RWPE2 (cell line): ENCODE data around the gene LRP1-AS.

Experiments
- ATAC-seq: fragments of 200-7000 bp; cut with Tn5 transposase; 3 replicates; pipeline ENCODE4 v1.9.1; 2021; ENCODE audit warnings: low read depth
- DNase-seq: peaks from one replicate; pipeline ENCODE4 v3.0.0-alpha.2; 2020; ENCODE audit warnings: low spot score
- H3K27ac ChIP-seq: fragments of 450-650 bp; 2 replicates; pipeline ENCODE4 v1.5.1; 2017; ENCODE audit warnings: mild to moderate bottlenecking; ENCODE audit not compliant: poor library complexity, severe bottlenecking
- H3K27me3 ChIP-seq: fragments of 250-450 bp; sonication (Bioruptor Pico); 2 replicates; pipeline ENCODE4 v1.5.1; 2021; ENCODE audit warnings: mild to moderate bottlenecking, moderate library complexity; ENCODE audit not compliant: insufficient read depth, poor library complexity, severe bottlenecking
- H3K36me3 ChIP-seq: fragments of 250-450 bp; sonication (Bioruptor Pico); 2 replicates; pipeline ENCODE4 v1.5.1; 2020; ENCODE audit warnings: low read depth, mild to moderate bottlenecking, moderate library complexity
- H3K4me1 ChIP-seq: fragments of 250-450 bp; sonication (Bioruptor Pico); 2 replicates; pipeline ENCODE4 v1.5.1; 2021; ENCODE audit warnings: mild to moderate bottlenecking, moderate library complexity; ENCODE audit not compliant: insufficient read depth, poor library complexity, severe bottlenecking
- H3K4me3 ChIP-seq: fragments of 250-450 bp; sonication (Bioruptor Pico); 2 replicates; pipeline ENCODE4 v1.5.1; 2021; ENCODE audit warnings: mild to moderate bottlenecking, moderate library complexity; ENCODE audit not compliant: severe bottlenecking
- H3K9me3 ChIP-seq: fragments of 250-450 bp; sonication (Bioruptor Pico); 2 replicates; pipeline ENCODE4 v1.5.1; 2021; ENCODE audit warnings: mild to moderate bottlenecking, moderate library complexity; ENCODE audit not compliant: severe bottlenecking
- TF ChIP-seq, protein P1 (sequence below): fragments of 450-650 bp; IDR thresholded peaks from one replicate; pipeline ENCODE4 v1.5.1; 2017; ENCODE audit warnings: mild to moderate bottlenecking, moderate library complexity; ENCODE audit not compliant: poor library complexity, severe bottlenecking

LRP1-AS gene

DNA sequence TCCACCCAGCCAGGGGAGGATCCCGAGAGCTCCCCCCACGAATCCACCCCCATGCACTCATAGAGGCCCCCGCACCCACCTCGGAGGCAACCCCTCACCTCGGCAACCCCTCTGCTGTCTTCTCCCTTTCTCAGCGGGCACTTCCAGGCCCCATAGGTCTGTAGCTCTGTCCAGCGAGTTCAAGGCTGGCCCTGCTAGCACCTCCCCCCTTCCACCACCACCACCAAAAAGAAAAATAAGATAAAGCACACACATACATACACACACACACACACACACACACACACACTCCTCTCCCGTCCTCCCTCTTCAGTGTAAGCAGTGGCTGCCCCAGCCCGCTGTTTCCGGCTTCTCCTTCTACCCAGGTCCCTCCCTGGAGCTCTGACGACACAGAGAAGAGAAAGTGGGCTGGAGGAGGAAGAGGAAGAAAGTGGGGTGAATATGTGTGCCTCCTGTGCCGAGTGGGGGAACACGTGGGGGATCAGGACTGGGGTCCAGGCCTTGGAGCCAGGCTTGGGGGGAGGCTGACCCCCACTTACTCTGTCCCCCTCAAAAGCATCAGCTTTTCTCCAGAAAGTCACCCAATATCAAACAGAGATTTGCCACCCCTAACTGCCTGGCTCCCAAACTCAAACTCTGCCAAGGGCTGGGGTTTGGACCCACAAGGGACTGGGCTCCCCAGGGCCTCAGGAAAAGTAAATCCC lies 36.2 kb downstream of the LRP1-AS start, which contains the start of gene STAT6:
STAT6 (minus strand) TSS at position 332 of the 704 bp plus-strand sequence. CDS start 3,084 bp downstream, outside the sequence.
- Histone ChIP-seq H3K27ac (peak within 1 kb of the TSS; percentile 98), H3K4me1 (peaks cover 7% of the 10 kb centered on the region), H3K4me3 (peak within 1 kb of the TSS; percentile 46), H3K36me3 (peaks cover 21% of the 10 kb centered on the region), H3K9me3 (no peaks in the 10 kb centered on the region), H3K27me3 (no peaks in the 10 kb centered on the region)
- ATAC-seq (peak; percentile 54), DNase-seq (no peak)
- TF ChIP-seq, protein P1, sequence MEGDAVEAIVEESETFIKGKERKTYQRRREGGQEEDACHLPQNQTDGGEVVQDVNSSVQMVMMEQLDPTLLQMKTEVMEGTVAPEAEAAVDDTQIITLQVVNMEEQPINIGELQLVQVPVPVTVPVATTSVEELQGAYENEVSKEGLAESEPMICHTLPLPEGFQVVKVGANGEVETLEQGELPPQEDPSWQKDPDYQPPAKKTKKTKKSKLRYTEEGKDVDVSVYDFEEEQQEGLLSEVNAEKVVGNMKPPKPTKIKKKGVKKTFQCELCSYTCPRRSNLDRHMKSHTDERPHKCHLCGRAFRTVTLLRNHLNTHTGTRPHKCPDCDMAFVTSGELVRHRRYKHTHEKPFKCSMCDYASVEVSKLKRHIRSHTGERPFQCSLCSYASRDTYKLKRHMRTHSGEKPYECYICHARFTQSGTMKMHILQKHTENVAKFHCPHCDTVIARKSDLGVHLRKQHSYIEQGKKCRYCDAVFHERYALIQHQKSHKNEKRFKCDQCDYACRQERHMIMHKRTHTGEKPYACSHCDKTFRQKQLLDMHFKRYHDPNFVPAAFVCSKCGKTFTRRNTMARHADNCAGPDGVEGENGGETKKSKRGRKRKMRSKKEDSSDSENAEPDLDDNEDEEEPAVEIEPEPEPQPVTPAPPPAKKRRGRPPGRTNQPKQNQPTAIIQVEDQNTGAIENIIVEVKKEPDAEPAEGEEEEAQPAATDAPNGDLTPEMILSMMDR, result no peak

DNA sequence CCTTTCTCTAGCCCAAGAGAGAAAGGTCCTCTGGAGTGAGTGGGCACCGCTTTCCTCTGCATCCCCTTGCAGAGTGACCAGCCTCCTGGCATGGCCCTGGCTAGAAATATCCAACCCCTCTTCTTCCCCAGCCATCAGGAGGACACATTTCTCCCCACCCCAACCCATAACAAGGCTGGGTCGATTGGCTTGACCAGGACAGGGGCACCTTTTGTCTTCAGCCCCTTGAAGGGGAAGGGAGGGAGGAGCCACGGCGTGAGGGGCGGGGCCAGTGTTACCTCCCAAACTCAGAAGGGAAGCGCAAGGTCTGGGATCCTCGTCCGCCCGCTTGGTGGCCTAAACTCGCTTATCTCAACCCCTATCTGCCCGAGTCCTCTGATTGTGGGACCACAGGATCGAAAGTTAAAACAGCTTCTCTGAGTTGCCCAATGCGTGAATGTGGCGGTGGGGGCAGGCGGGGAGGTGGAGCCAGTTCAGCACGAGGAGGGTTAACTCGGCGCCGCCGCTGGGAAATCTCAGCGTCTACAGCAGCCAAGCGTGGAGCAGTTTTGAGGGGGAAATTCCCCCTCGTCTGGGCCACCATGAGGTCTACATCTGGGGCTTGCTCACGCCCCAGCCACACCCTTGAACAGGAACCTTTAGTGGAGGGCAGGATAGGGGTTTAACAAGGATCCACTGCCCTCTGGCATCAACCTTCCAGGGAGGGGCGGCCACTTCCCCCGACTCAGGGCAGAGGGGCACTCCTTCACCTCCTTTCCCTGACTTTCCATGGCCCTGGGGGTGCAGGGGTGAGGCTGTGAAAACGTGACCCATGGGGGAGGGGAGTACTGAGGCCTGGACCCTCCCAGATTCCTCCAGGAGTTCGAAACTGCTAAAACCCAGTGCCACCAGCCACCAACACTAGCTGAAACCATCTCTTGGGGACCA lies 37.1 kb downstream of the LRP1-AS start:
- Histone ChIP-seq H3K4me3 (peak overlapping the region; percentile 46), H3K27me3 (no peaks in the 10 kb centered on the region), H3K9me3 (no peaks in the 10 kb centered on the region), H3K4me1 (peaks cover 7% of the 10 kb centered on the region), H3K36me3 (peaks cover 21% of the 10 kb centered on the region), H3K27ac (peak overlapping the region; percentile 98)
- no peak for DNase-seq
- TF ChIP-seq, protein P1, result no peak
- ATAC-seq, result peak; percentile 12; the same call in 2 of the 3 replicates

DNA sequence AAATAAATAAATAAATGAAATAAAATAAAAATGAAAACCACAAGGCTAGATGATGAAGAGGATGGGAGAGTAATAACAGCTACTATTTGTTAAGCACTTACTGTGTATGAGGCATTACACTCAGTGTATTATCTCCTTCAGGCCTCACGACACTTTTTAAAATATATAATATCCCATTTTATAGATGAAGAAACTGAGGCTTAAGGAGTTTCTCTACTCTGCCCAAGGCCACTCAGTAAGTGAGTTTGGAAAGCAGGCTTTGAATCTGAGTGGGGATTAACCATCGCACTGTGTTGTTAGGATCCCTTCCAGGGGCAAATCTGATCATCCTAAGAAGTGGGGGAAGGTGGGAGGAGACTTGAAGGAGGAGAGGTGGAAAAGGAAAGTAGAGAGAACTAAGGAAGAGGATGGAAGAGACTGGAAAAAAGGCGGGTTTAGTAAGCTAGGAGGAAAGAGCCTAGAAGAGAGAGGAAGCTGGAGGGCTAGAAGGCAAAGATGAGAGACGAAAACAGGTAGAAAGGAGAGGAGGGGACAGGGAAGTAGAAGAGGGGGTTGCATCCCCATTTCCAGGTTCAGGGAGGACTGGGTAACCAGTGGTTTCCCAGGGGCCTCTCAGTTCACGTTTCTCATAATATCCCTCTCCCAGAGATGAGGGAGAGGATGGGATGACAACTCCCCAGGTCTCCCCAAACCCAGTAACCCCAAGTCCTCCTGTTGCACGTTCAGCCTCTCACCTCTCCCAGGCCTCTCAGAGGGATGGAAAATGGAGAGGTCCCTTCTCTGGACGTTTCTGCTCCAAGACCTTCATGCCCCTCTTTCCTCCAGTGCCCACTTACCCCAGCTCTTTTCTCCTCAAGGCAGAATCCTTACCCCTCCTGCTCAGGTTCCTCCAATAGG lies 38.0 kb downstream of the LRP1-AS start:
- peaks cover 7% of the 10 kb centered on the region for H3K4me1 ChIP-seq
- no peak for DNase-seq
- no peaks in the 10 kb centered on the region for H3K27me3 ChIP-seq
- H3K27ac ChIP-seq, result peak overlapping the region; percentile 98
- H3K36me3 ChIP-seq, result peaks cover 30% of the 10 kb centered on the region
- TF ChIP-seq, protein P1, result no peak
- H3K4me3 ChIP-seq, result peak overlapping the region; percentile 46
- H3K9me3 ChIP-seq, result no peaks in the 10 kb centered on the region
- no peak for ATAC-seq

DNA sequence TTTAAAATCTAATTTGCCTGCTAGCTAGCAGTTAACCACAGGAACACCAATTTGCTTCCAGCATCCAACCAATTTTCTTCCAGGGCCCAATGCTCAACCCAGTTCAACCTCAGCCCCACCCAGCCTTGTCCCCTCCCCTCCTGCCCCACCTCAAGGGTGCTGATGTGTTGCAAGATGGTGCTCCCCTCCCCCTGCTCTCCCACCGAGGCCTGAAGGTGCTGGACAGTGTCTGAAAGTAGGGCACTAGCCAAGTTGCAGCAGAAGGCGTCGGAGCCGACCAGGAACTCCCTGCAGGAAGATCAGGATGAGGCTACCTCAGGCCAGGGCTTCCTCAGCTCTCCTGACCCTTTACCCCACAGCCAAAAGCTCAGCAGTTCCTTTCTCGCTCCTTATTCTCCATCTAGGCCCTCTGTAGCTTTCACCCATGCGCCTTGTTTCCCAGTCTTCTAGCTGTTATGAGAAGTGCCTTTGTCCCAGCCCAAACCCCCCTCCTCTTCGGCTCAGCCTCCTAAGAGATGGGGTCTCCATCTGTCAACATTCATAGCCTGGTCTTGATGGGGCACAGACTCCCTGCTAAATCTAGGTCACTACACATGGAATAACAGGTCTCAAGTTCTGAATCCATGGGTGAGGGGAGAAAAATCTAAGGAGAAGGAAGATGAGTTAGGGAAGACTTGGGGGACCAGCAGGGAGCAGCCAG lies 39.8 kb downstream of the LRP1-AS start:
- ATAC-seq (no peak), DNase-seq (no peak)
- H3K27me3 ChIP-seq, result no peaks in the 10 kb centered on the region
- H3K4me3 ChIP-seq, result no peak overlapping the region
- TF ChIP-seq, protein P1, result no peak
- H3K4me1 ChIP-seq, result peaks cover 2% of the 10 kb centered on the region
- peaks cover 44% of the 10 kb centered on the region for H3K36me3 ChIP-seq
- no peaks in the 10 kb centered on the region for H3K9me3 ChIP-seq
- no peak overlapping the region for H3K27ac ChIP-seq
